ENCODE results near the gene SH3GL3.

Gene SH3GL3, protein sequence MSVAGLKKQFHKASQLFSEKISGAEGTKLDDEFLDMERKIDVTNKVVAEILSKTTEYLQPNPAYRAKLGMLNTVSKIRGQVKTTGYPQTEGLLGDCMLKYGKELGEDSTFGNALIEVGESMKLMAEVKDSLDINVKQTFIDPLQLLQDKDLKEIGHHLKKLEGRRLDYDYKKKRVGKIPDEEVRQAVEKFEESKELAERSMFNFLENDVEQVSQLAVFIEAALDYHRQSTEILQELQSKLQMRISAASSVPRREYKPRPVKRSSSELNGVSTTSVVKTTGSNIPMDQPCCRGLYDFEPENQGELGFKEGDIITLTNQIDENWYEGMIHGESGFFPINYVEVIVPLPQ

GRCh38 chr15:83446904-83447709, at the start of gene SH3GL3:
SH3GL3 (plus strand) TSS chr15:83447341; CDS start chr15:83447534, 193 bp downstream.
- no peak for DNase-seq (ENCODE audit: low read depth)

- no peak for DNase-seq (ENCODE audit: low read depth)
These were observed 48.5 kb upstream of the SH3GL3 start for GRCh38 chr15:83398626-83399025.

DNA sequence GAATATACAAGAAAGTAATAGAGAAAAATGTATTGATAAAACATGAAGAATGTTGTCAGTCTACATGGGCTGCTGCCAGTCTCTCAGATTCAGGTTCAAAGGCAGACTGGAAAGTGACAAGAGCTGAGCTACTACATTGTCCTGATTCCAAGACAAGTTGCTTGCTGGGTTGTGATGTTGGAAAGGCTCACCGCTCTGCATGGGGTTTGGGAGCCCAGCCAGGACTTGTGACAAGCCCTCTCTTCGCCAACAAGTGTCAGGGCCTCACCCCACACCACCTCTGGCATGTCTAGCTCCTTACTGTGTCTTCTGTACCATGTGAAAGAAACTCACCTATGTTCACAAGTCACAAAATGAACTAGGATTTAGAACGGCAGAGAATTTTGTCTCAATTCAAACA, 43.0 kb upstream of the SH3GL3 start:
- DNase-seq (ENCODE audit: low read depth), result no peak

DNA sequence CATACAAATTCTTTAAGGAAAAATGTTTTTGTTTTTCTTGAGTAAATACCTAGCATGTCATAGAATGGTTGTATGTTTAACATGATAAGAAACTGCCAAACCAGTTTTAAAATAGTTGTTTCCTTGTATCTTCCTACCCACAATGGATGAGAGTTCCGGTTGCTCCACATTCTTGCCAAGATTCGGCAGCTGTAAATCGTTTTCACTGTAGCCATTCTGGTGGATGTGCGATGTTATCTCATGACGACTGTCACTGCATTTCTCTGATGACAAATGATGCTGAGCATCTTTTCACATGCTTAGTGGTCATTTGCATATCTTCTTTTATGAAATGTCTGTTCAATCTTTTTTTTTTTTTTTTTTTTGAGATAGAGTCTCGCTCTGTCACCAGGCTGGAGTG, 36.6 kb upstream of the SH3GL3 start:
- no peak for DNase-seq (ENCODE audit: low read depth)

- DNase-seq (ENCODE audit: low read depth), result no peak
These were observed 34.0 kb upstream of the SH3GL3 start for GRCh38 chr15:83413054-83413719.

- DNase-seq (ENCODE audit: low read depth), result no peak
These were observed 25.1 kb upstream of the SH3GL3 start for GRCh38 chr15:83422081-83422480.

- no peak for DNase-seq (ENCODE audit: low read depth)
These were observed 24.6 kb upstream of the SH3GL3 start for GRCh38 chr15:83422541-83422940.

- DNase-seq (ENCODE audit: low read depth), result no peak
These were observed 23.0 kb upstream of the SH3GL3 start for GRCh38 chr15:83424101-83424500.

DNA sequence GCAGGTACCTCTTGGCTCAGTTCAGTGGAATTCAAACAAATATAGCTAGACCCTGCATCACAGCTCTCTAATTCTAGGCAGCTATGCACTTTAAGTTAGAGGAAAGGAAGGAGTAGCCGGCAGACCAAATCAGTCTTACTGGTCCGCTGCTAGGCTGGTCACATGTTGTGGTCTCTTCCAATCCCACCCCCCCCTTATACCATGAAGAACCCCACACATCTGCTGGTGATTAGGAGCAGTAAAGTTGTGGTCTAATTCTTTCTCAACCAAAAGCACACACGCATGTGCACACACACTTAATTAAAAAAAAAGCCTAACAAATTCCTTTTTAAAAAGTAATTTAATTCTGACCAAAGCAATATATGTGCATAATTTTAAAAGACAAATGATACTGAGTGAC, 16.7 kb upstream of the SH3GL3 start:
- no peak for DNase-seq (ENCODE audit: low read depth)

DNA sequence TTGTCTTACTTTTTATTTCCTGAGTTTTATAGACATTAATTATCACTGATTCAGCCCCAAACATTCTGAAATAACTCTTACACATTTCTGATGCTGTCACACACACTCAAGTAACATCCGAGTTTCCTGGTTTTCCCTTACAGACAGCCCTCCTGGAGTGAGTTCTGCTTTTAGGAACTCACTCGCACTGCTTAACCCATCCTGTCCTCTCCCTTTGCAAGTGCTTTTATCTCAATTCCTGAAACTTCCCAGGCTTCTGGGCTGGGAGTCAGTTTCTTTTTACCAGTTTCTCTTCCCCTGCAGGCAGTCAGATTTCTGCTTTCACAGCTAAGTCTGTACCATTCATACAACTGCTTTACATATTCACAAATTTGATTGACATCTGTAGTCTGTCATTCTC, 15.6 kb upstream of the SH3GL3 start:
- DNase-seq (ENCODE audit: low read depth), result no peak

- DNase-seq (ENCODE audit: low read depth), result no peak
These were observed 11.9 kb upstream of the SH3GL3 start for GRCh38 chr15:83435202-83435601.

- DNase-seq (ENCODE audit: low read depth), result no peak
These were observed 11.4 kb upstream of the SH3GL3 start for GRCh38 chr15:83435782-83436181.

DNA sequence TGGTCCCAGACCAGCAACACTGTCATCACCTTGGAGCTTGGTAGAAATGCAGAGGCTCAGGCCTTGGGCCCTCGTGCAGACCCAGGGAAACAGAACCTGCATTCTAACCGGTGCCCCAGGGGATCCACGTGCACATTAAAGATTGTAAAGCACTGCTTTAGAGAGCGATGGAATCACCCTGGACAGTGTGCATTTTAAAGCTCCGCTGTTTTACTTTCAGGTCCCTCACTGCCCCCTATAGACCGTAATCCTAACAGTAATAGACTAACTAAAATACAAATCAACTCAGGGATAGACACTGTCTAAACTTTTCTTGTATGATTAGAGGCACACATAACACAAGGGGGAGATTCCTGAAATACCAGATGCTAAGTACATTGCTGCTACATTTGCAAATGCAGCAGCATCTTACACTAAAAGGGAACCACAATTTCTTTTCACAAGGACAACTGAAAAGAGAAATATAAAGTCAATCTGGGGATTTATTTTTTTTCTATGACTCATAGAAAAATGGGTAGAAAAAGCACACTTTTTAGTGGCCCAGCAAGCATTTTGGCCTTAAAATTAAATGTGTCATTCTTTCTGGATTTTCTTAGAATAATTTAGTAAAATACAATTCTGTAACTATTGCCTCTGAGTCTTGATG, 10.5 kb upstream of the SH3GL3 start:
- DNase-seq (ENCODE audit: low read depth), result no peak

GRCh38 chr15:83443076-83443847, 3.9 kb upstream of the SH3GL3 start:
- DNase-seq (ENCODE audit: low read depth), result no peak

- DNase-seq (ENCODE audit: low read depth), result no peak
These were observed 2.2 kb upstream of the SH3GL3 start for GRCh38 chr15:83444936-83445335.

DNA sequence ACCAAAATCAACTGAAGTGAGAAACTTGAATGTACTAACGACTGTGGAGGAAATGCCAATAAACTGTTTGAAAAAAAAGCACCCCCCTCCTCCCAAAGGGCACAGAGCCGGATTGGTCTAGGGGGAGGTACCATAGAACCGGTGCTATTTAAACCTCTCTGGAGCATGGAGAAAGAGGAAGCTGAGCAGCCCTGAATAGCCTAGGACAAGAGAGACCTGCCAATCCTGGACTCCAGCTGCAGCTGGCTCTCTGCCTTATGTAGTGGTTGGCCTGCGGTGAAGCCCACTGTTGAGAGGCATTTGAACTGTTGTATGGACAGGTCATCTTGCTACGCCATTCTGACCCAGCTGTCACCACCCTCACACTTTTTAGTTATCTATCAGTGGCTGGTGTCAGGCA, 1.5 kb upstream of the SH3GL3 start:
- DNase-seq (ENCODE audit: low read depth), result no peak

DNA sequence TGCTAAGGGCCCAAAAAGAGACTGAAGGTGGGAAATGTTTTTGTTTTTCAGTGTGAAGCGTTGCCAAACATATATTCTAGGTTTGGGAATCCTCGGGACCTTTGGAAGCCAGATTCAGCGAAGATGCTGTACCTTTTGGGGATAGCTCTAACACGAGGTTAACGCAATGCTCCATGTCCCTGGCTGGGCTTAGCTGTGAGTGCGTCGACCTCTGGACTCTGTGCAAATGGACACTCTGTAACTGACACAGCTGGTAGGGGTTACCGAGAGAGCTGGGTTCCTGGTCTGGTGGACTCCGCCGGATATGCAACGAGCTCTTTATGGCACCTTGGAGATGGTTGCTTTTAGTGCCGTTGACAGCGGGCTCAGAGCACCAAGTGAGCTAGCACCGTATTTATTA, 724 bp upstream of the SH3GL3 start:
- no peak for DNase-seq (ENCODE audit: low read depth)

- DNase-seq (ENCODE audit: low read depth), result no peak
These were observed 2.1 kb downstream of the SH3GL3 start for GRCh38 chr15:83449250-83449671.

DNA sequence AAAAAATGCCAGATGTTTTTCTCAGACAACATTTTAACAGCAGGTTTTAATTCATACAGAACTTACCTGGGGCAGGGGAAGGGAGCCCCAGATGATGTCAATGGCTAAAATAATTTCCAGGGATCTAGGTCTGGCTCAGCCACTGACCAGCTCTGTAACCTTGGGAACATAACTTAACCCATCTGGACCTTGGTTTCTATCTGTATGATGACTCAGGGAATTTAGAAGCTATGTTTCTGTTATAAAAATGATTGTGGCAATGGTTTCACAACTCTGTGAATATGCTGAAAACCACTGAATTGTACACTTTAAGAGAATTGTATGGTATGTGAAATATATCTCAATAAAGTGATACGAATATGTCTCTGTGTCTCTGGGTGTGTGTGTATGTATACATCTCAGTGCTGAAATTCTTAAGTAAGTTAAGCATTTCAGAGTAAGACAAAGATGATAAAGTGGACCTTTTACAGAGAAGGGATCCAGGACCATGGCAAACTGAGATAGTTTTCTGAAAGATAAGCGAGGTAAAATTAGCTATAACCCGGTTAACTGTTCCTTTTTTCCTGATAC, 2.9 kb downstream of the SH3GL3 start:
- no peak for DNase-seq (ENCODE audit: low read depth)

GRCh38 chr15:83457149-83457548, 10.0 kb downstream of the SH3GL3 start:
- DNase-seq (ENCODE audit: low read depth), result no peak

GRCh38 chr15:83458381-83458780, 11.2 kb downstream of the SH3GL3 start:
- DNase-seq (ENCODE audit: low read depth), result no peak
